ENCODE measurements around the gene SAE1.
A peak's percentile ranks its signal among the peaks of the same experiment; 100 is the strongest.

The SAE1 gene

GRCh38 chr19:47215581-47215980, 84.9 kb downstream of the SAE1 start:
- Histone ChIP-seq H2BK12ac (ENCODE audit: low read length) (no peak overlapping the region), H3K79me1 (ENCODE audit: low read depth, low read length) (no peaks in the 10 kb centered on the region), H3K23ac (ENCODE audit: low read depth, low read length, poor library complexity) (no peak overlapping the region), H2AK5ac (ENCODE audit: low read depth, low read length) (no peak overlapping the region), H3K36me3 (replicated peaks in 1 of 2; ENCODE audit: control insufficient read depth in 2 of 2, insufficient read depth in 2 of 2, low read length in 2 of 2) (peaks cover 6 to 31% of the 10 kb centered on the region in 2 donors), H3K9ac (ENCODE audit: low read depth, low read length, poor library complexity) (no peak overlapping the region), H2BK5ac (ENCODE audit: low read length) (no peak overlapping the region), H3K4me1 (ENCODE audit: control insufficient read depth in 2 of 2, insufficient read depth in 1 of 2, low read depth in 1 of 2, low read length in 2 of 2) (peaks cover under 1 to 1% of the 10 kb centered on the region in 2 donors), H2BK15ac (ENCODE audit: low read length) (no peak overlapping the region), H4K91ac (ENCODE audit: low read depth, low read length, poor library complexity) (no peak overlapping the region), H3K9me3 (replicated peaks in 1 of 2; ENCODE audit: control insufficient read depth in 2 of 2, insufficient read depth in 1 of 2, low read depth in 1 of 2, low read length in 2 of 2) (no peaks in the 10 kb centered on the region), H3K4me2 (ENCODE audit: insufficient read depth, low read length, poor library complexity, severe bottlenecking) (no peak overlapping the region), H3K4ac (ENCODE audit: low read length) (no peak overlapping the region), H3K27me3 (ENCODE audit: control insufficient read depth in 3 of 3, insufficient read depth in 3 of 3, low read depth in 1 of 3, low read length in 3 of 3) (no peaks in the 10 kb centered on the region), H3K27ac (replicated peaks; ENCODE audit: low read length) (no peak overlapping the region), H4K8ac (ENCODE audit: low read depth, low read length) (no peak overlapping the region), H2AFZ (ENCODE audit: low read length) (no peak overlapping the region), H3K4me3 (ENCODE audit: low read length in 2 of 2) (no peak overlapping the region), H2BK120ac (ENCODE audit: low read depth, low read length) (no peak overlapping the region), H3K18ac (ENCODE audit: low read length) (no peak overlapping the region), H3K14ac (ENCODE audit: low read length) (no peak overlapping the region)
- no peak for DNase-seq (ENCODE audit: low spot score)
- WGBS, 2 donors (ENCODE audit: extremely low coverage in 2 of 2, insufficient read length in 2 of 2, insufficient replicate concordance in 1 of 2), result no CpG with 5 or more reads among the region's 5 CpGs

DNA sequence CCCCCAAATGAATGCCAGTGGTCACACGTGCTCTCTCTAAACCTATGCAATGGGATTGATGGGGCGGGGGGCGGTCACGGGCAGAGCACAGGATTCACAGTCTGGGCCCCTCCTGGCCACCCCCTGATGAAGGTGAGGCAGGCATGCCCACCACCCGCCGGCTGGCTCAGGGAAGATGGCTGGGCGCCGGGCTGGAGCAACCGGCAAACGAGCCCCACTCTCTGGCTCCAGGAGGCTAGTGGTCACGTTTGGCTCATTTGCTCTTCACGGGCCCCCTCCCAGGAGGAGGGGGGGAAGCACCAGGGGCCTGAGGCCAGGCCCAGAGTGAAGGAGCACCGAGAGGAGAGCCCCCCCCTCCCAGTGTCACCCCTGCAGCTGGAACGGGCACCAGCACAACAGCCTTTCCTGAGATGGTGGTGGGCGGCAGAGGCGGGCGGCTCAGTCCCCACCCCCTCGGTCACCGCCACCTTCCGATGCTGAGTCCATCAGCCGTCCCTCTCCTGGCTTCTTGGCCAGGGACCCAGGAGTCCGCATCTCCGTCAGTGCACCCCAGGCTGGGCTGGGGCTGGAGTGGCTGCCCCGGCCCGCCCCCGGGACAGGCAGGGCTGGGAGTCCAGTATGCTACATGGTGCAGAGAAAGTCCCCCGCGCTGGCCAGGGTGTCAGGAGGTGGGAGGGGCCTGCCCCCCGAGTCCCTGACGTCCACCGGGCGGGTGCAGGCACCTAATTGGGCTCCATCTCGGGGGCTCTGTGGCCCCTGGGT, 90.6 kb downstream of the SAE1 start:
- H3K36me3 ChIP-seq (replicated peaks in 1 of 2; ENCODE audit: control insufficient read depth in 2 of 2, insufficient read depth in 2 of 2, low read length in 2 of 2), result peaks cover 11 to 50% of the 10 kb centered on the region in 2 donors
- no CpG with 5 or more reads among the region's 33 CpGs for WGBS, 2 donors (ENCODE audit: extremely low coverage in 2 of 2, insufficient read length in 2 of 2, insufficient replicate concordance in 1 of 2)
- peak overlapping the region; percentile 90 for H2BK5ac ChIP-seq (ENCODE audit: low read length)
- no peak overlapping the region for H2BK15ac ChIP-seq (ENCODE audit: low read length)
- H4K91ac ChIP-seq (ENCODE audit: low read depth, low read length, poor library complexity), result no peak overlapping the region
- peaks cover 6 to 10% of the 10 kb centered on the region in 2 donors for H3K4me1 ChIP-seq (ENCODE audit: control insufficient read depth in 2 of 2, insufficient read depth in 1 of 2, low read depth in 1 of 2, low read length in 2 of 2)
- no peak overlapping the region for H3K14ac ChIP-seq (ENCODE audit: low read length)
- H4K8ac ChIP-seq (ENCODE audit: low read depth, low read length), result no peak overlapping the region
- peaks cover 9% of the 10 kb centered on the region for H3K79me1 ChIP-seq (ENCODE audit: low read depth, low read length)
- no peak overlapping the region for H2BK12ac ChIP-seq (ENCODE audit: low read length)
- peak overlapping the region; percentile 57 for H3K18ac ChIP-seq (ENCODE audit: low read length)
- no peak overlapping the region for H3K27ac ChIP-seq (replicated peaks; ENCODE audit: low read length)
- H3K9me3 ChIP-seq (replicated peaks in 1 of 2; ENCODE audit: control insufficient read depth in 2 of 2, insufficient read depth in 1 of 2, low read depth in 1 of 2, low read length in 2 of 2), result no peaks in the 10 kb centered on the region
- no peak for DNase-seq (ENCODE audit: low spot score)
- peak overlapping the region; percentile 27 for H3K9ac ChIP-seq (ENCODE audit: low read depth, low read length, poor library complexity)
- no peak overlapping the region for H3K4me3 ChIP-seq (ENCODE audit: low read length in 2 of 2)
- no peak overlapping the region for H2AFZ ChIP-seq (ENCODE audit: low read length)
- peak overlapping the region; percentile 32 for H2AK5ac ChIP-seq (ENCODE audit: low read depth, low read length)
- no peak overlapping the region for H3K4ac ChIP-seq (ENCODE audit: low read length)
- H3K27me3 ChIP-seq (ENCODE audit: control insufficient read depth in 3 of 3, insufficient read depth in 3 of 3, low read depth in 1 of 3, low read length in 3 of 3), result no peaks in the 10 kb centered on the region
- H3K23ac ChIP-seq (ENCODE audit: low read depth, low read length, poor library complexity), result no peak overlapping the region
- H2BK120ac ChIP-seq (ENCODE audit: low read depth, low read length), result peak overlapping the region; percentile 54
- no peak overlapping the region for H3K4me2 ChIP-seq (ENCODE audit: insufficient read depth, low read length, poor library complexity, severe bottlenecking)

DNA sequence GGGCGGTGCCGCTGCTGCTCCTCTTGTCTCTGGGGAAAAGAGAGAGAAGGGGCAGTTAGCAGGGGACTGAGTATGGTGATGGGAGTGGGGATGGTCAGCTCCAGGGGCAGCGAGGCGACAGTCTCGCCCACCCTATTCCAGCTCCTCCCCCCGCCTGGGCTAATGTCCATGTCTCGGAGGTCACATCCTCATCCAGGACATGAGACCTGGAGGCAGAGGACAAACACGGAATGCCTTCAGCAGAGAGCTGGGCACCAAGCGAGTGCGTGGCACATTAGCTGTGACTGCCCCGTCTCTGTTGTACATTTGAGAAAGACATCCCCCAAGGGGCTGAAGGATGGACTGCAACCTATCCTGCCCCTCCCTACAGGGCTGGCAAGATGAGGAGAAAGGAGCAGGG, 91.3 kb downstream of the SAE1 start:
- no peak overlapping the region for H3K4ac ChIP-seq (ENCODE audit: low read length)
- H3K23ac ChIP-seq (ENCODE audit: low read depth, low read length, poor library complexity), result peak overlapping the region; percentile 39
- H3K27me3 ChIP-seq (ENCODE audit: control insufficient read depth in 3 of 3, insufficient read depth in 3 of 3, low read depth in 1 of 3, low read length in 3 of 3), result no peaks in the 10 kb centered on the region
- H3K14ac ChIP-seq (ENCODE audit: low read length), result no peak overlapping the region
- whole genome bisulfite sequencing, 2 donors (ENCODE audit: extremely low coverage in 2 of 2, insufficient read length in 2 of 2, insufficient replicate concordance in 1 of 2), result no CpG with 5 or more reads among the region's 11 CpGs
- no peak overlapping the region for H3K27ac ChIP-seq (replicated peaks; ENCODE audit: low read length)
- peak overlapping the region; percentile 54 for H2BK120ac ChIP-seq (ENCODE audit: low read depth, low read length)
- no peak overlapping the region for H4K91ac ChIP-seq (ENCODE audit: low read depth, low read length, poor library complexity)
- H3K36me3 ChIP-seq (replicated peaks in 1 of 2; ENCODE audit: control insufficient read depth in 2 of 2, insufficient read depth in 2 of 2, low read length in 2 of 2), result peaks cover 11 to 50% of the 10 kb centered on the region in 2 donors
- no peak overlapping the region for H2BK12ac ChIP-seq (ENCODE audit: low read length)
- H3K18ac ChIP-seq (ENCODE audit: low read length), result peak overlapping the region; percentile 57
- H2AK5ac ChIP-seq (ENCODE audit: low read depth, low read length), result no peak overlapping the region
- H3K4me2 ChIP-seq (ENCODE audit: insufficient read depth, low read length, poor library complexity, severe bottlenecking), result no peak overlapping the region
- H3K4me1 ChIP-seq (ENCODE audit: control insufficient read depth in 2 of 2, insufficient read depth in 1 of 2, low read depth in 1 of 2, low read length in 2 of 2), result peaks cover 12 to 13% of the 10 kb centered on the region in 2 donors
- peak overlapping the region; percentile 90 for H2BK5ac ChIP-seq (ENCODE audit: low read length)
- no peak overlapping the region for H2BK15ac ChIP-seq (ENCODE audit: low read length)
- H3K9ac ChIP-seq (ENCODE audit: low read depth, low read length, poor library complexity), result peak overlapping the region; percentile 27
- DNase-seq (ENCODE audit: low spot score), result no peak
- H3K4me3 ChIP-seq (ENCODE audit: low read length in 2 of 2), result no peak overlapping the region
- H3K79me1 ChIP-seq (ENCODE audit: low read depth, low read length), result peaks cover 12% of the 10 kb centered on the region
- no peak overlapping the region for H2AFZ ChIP-seq (ENCODE audit: low read length)
- no peaks in the 10 kb centered on the region for H3K9me3 ChIP-seq (replicated peaks in 1 of 2; ENCODE audit: control insufficient read depth in 2 of 2, insufficient read depth in 1 of 2, low read depth in 1 of 2, low read length in 2 of 2)
- H4K8ac ChIP-seq (ENCODE audit: low read depth, low read length), result no peak overlapping the region

DNA sequence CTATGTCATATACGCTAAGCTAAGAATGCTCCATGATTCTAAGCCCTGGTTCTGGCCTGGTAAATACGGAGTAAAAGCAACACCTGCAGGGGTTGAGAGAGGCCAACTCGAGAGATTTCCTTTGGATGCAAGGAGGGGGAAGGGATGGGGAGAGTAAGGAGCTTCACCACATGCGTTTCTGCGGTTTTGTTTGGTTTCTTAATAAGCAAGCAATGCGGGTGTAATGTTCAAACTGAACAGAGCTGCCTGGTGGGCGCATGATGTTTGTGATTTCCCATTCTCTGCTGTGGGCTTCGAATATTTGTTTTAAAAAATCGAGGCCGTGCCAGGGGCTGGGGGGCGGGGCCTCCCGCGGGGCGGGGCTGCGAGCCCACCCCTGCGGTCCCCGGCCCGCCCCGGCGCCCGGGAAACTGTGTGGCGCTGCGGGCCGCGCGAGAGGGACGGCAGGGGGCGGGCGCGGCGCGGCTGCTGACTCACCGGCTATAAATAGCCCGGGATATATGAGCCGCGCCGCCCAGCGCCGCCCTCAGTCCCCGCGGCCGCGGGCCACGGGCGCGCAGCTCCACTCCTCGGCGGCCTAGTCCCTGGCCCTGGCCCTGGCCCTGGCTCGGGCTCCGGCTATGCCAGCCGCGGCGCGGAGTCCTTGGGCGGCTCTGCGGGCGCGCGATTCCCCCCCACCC, 95.3 kb downstream of the SAE1 start:
- Histone ChIP-seq H3K27me3 (ENCODE audit: control insufficient read depth in 3 of 3, insufficient read depth in 3 of 3, low read depth in 1 of 3, low read length in 3 of 3) (no peaks in the 10 kb centered on the region), H3K79me1 (ENCODE audit: low read depth, low read length) (peaks cover 20% of the 10 kb centered on the region), H3K14ac (ENCODE audit: low read length) (peak overlapping the region; percentile 87), H3K9me3 (replicated peaks in 1 of 2; ENCODE audit: control insufficient read depth in 2 of 2, insufficient read depth in 1 of 2, low read depth in 1 of 2, low read length in 2 of 2) (no peaks in the 10 kb centered on the region), H3K23ac (ENCODE audit: low read depth, low read length, poor library complexity) (peak overlapping the region; percentile 100), H3K9ac (ENCODE audit: low read depth, low read length, poor library complexity) (peak overlapping the region; percentile 97), H4K8ac (ENCODE audit: low read depth, low read length) (no peak overlapping the region), H3K4me3 (ENCODE audit: low read length in 2 of 2) (peak overlapping the region; percentile 76 to 83), H2AK5ac (ENCODE audit: low read depth, low read length) (peak overlapping the region; percentile 40), H2BK12ac (ENCODE audit: low read length) (no peak overlapping the region), H3K4me2 (ENCODE audit: insufficient read depth, low read length, poor library complexity, severe bottlenecking) (peak overlapping the region; percentile 97), H3K27ac (replicated peaks; ENCODE audit: low read length) (peak overlapping the region; percentile 99), H2BK120ac (ENCODE audit: low read depth, low read length) (no peak overlapping the region), H3K4ac (ENCODE audit: low read length) (no peak overlapping the region), H3K4me1 (ENCODE audit: control insufficient read depth in 2 of 2, insufficient read depth in 1 of 2, low read depth in 1 of 2, low read length in 2 of 2) (peaks cover 24 to 26% of the 10 kb centered on the region in 2 donors), H3K36me3 (replicated peaks in 1 of 2; ENCODE audit: control insufficient read depth in 2 of 2, insufficient read depth in 2 of 2, low read length in 2 of 2) (peaks cover 11 to 38% of the 10 kb centered on the region in 2 donors), H2AFZ (ENCODE audit: low read length) (peak overlapping the region; percentile 49), H4K91ac (ENCODE audit: low read depth, low read length, poor library complexity) (no peak overlapping the region), H2BK5ac (ENCODE audit: low read length) (peak overlapping the region; percentile 96), H2BK15ac (ENCODE audit: low read length) (peak overlapping the region; percentile 97), H3K18ac (ENCODE audit: low read length) (peak overlapping the region; percentile 98)
- no CpG with 5 or more reads among the region's 59 CpGs for WGBS, 2 donors (ENCODE audit: extremely low coverage in 2 of 2, insufficient read length in 2 of 2, insufficient replicate concordance in 1 of 2)
- peak; percentile 87 for DNase-seq (ENCODE audit: low spot score)
